Measurements from ENCODE around the gene PRPF4.
"Not testable (repeated sequence)": the region's sequence is repeated elsewhere in the genome, so short reads cannot be mapped to it uniquely, and the experiment has no call there.

The PRPF4 gene

DNA sequence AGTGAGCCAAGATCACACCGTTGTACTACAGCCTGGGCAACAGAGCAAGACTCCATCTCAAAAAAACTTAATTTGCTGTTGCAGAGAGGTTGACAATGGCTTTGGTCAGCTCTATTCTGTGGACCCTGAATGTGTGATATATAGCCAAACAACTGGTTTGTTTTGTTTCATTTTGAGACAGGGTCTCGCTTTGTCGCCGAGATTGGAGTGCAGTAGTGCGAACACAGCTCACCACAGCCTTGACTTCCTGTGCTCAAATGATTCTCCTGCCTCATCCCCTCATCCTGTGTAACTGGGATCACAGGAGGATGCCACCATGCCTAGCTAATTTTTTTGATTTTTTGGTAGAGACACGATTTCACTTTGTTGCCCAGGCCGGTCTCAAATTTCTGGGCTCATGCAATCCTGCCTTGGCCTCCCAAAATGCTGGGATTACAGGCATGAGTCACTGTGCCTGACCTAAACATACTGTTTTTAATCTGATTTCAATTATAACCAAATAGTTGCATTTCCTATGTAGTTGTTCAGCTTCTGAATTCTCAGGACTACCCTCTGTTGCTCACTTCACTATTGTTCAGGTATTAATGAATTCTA lies 17.9 kb downstream of the PRPF4 start:
- no peak overlapping the region for H2AFZ ChIP-seq (ENCODE audit: low read depth, low read length)
- no peak for ATAC-seq (ENCODE audit: insufficient read depth, low read depth)
- no peaks in the 10 kb centered on the region for H3K9me3 ChIP-seq (ENCODE audit: insufficient read depth, low read length, severe bottlenecking)
- H4K20me1 ChIP-seq (ENCODE audit: insufficient read depth, low read length): 0 out of 2 replicates have a peak, but pooled peaks cover 3% of the 10 kb centered on the region
- no peak overlapping the region for H3K4me3 ChIP-seq (ENCODE audit: low read depth in 1 of 2, low read length in 2 of 2)
- DNase-seq: no peak
- TF ChIP-seq, protein P1, sequence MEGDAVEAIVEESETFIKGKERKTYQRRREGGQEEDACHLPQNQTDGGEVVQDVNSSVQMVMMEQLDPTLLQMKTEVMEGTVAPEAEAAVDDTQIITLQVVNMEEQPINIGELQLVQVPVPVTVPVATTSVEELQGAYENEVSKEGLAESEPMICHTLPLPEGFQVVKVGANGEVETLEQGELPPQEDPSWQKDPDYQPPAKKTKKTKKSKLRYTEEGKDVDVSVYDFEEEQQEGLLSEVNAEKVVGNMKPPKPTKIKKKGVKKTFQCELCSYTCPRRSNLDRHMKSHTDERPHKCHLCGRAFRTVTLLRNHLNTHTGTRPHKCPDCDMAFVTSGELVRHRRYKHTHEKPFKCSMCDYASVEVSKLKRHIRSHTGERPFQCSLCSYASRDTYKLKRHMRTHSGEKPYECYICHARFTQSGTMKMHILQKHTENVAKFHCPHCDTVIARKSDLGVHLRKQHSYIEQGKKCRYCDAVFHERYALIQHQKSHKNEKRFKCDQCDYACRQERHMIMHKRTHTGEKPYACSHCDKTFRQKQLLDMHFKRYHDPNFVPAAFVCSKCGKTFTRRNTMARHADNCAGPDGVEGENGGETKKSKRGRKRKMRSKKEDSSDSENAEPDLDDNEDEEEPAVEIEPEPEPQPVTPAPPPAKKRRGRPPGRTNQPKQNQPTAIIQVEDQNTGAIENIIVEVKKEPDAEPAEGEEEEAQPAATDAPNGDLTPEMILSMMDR (IDR thresholded peaks at IDR 0.05; ENCODE audit: borderline replicate concordance, extremely low read depth, low read length, poor library complexity, severe bottlenecking): no peak
- no peak for TF ChIP-seq EZH2 (IDR thresholded peaks at IDR 0.05; ENCODE audit: borderline replicate concordance, low read depth, low read length, severe bottlenecking)
- no peak overlapping the region for H3K4me2 ChIP-seq (ENCODE audit: insufficient read depth, low read length)
- no peaks in the 10 kb centered on the region for H3K27me3 ChIP-seq (ENCODE audit: insufficient read depth, low read length, poor library complexity)
- H3K9ac ChIP-seq (ENCODE audit: low read depth, low read length): no peak overlapping the region
- H3K27ac ChIP-seq (ENCODE audit: low read length): no peak overlapping the region
- peaks cover 52% of the 10 kb centered on the region for H3K36me3 ChIP-seq (ENCODE audit: insufficient read depth, low read length)
- H3K79me2 ChIP-seq (ENCODE audit: insufficient read depth, low read length): no peaks in the 10 kb centered on the region
- no peaks in the 10 kb centered on the region for H3K4me1 ChIP-seq (ENCODE audit: insufficient read depth, low read length)

DNA sequence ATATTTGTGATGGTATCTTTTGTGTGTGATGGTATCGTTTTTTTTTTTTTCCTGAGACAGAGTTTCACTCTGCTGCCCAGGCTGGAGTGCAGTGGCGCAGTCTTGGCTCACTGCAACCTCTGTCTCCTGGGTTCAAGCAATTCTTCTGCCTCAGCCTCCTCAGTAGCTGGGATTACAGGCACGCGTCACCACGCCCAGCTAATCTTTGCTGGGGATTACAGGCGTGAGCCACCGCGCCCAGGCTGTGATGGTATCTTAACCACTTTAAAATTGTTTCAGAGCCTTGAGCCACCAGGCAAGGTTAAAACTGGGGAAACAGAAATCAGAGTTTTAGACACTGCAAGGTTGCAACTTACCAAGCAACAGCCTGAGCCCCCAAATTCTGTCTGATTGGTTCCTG lies 20.8 kb downstream of the PRPF4 start:
- not testable (repeated sequence) for H3K4me3 ChIP-seq (ENCODE audit: low read depth in 1 of 2, low read length in 2 of 2); ATAC-seq (ENCODE audit: insufficient read depth, low read depth); H4K20me1 ChIP-seq (ENCODE audit: insufficient read depth, low read length); H3K9ac ChIP-seq (ENCODE audit: low read depth, low read length); H3K4me2 ChIP-seq (ENCODE audit: insufficient read depth, low read length); H3K9me3 ChIP-seq (ENCODE audit: insufficient read depth, low read length, severe bottlenecking); DNase-seq; H3K79me2 ChIP-seq (ENCODE audit: insufficient read depth, low read length); H3K27me3 ChIP-seq (ENCODE audit: insufficient read depth, low read length, poor library complexity); H3K27ac ChIP-seq (ENCODE audit: low read length); H2AFZ ChIP-seq (ENCODE audit: low read depth, low read length); H3K4me1 ChIP-seq (ENCODE audit: insufficient read depth, low read length)
- peaks cover 24% of the 10 kb centered on the region for H3K36me3 ChIP-seq (ENCODE audit: insufficient read depth, low read length)

DNA sequence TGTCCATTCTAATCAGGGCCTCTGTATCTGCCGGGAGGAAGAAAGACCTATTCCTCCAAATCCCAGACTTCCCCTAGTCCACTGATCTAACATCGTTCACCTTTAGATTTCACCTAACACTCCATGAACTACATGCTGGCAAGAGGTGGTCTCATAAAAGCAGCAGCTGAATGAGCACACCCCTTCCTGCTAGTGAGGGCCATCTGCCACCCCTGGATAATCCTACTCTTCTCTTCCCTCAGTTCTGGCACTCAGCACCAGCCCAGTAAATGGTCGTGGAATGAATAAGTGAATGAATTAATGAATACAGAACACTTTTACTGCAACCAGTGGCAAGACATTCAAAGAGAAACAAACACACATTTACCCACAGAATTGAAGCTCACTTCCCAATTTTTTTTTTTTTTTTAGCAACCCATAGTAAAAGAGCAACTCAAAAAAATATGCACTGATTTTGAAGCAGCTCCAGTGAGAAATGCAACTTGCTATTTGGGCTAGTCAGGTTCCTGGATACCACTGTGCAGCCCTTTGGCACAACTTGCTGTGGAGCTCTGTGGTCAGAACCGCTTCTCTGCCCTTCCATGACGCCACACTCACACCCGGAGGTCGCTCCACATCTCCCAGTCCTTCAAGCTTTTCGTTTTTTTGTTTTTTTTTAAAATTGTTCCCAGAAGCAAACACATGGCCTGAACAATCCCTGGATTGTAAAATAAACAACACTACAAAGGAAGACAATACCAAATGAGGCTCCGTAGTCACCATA lies 21.5 kb downstream of the PRPF4 start:
- no peak for DNase-seq
- Histone ChIP-seq H3K27ac (ENCODE audit: low read length) (no peak overlapping the region), H3K4me3 (ENCODE audit: low read depth in 1 of 2, low read length in 2 of 2) (no peak overlapping the region), H3K9me3 (ENCODE audit: insufficient read depth, low read length, severe bottlenecking) (no peaks in the 10 kb centered on the region), H3K4me1 (ENCODE audit: insufficient read depth, low read length) (no peaks in the 10 kb centered on the region), H3K27me3 (ENCODE audit: insufficient read depth, low read length, poor library complexity) (no peaks in the 10 kb centered on the region), H2AFZ (ENCODE audit: low read depth, low read length) (no peak overlapping the region), H3K36me3 (ENCODE audit: insufficient read depth, low read length) (peaks cover 16% of the 10 kb centered on the region), H3K79me2 (ENCODE audit: insufficient read depth, low read length) (no peaks in the 10 kb centered on the region), H3K4me2 (ENCODE audit: insufficient read depth, low read length) (no peak overlapping the region), H4K20me1 (ENCODE audit: insufficient read depth, low read length) (no peaks in the 10 kb centered on the region), H3K9ac (ENCODE audit: low read depth, low read length) (no peak overlapping the region)
- ATAC-seq (ENCODE audit: insufficient read depth, low read depth): no peak
- TF ChIP-seq, protein P1 (IDR thresholded peaks at IDR 0.05; ENCODE audit: borderline replicate concordance, extremely low read depth, low read length, poor library complexity, severe bottlenecking): no peak
- no peak for TF ChIP-seq EZH2 (IDR thresholded peaks at IDR 0.05; ENCODE audit: borderline replicate concordance, low read depth, low read length, severe bottlenecking)

DNA sequence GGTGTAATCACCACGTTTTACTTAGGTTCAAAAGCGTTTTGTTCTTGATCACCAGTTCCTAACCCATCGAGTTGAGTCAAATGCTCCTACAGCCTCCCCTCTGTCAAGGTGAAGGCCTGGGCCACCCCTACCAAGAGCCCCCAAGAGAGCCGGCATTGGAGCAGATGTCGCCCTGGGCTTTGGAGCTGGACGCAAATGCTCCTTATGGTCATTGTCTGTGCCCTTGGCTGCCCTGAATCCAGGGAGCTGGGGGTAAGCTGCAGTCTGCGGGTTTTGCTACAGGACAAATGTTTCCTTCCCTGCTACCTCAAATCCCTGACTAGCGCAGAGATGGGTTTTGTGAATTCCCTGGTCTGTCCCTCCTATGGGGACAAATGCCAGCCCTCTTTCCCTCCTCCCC lies 22.9 kb downstream of the PRPF4 start:
- peaks cover 3% of the 10 kb centered on the region; the same call in 1 of the 2 replicates for H3K36me3 ChIP-seq (ENCODE audit: insufficient read depth, low read length)
- H3K27me3 ChIP-seq (ENCODE audit: insufficient read depth, low read length, poor library complexity): no peaks in the 10 kb centered on the region
- no peak for ATAC-seq (ENCODE audit: insufficient read depth, low read depth)
- no peak overlapping the region for H2AFZ ChIP-seq (ENCODE audit: low read depth, low read length)
- H3K27ac ChIP-seq (ENCODE audit: low read length): no peak overlapping the region
- H3K79me2 ChIP-seq (ENCODE audit: insufficient read depth, low read length): no peaks in the 10 kb centered on the region
- no peak overlapping the region for H3K9ac ChIP-seq (ENCODE audit: low read depth, low read length)
- no peak overlapping the region for H3K4me3 ChIP-seq (ENCODE audit: low read depth in 1 of 2, low read length in 2 of 2)
- TF ChIP-seq, protein P1 (IDR thresholded peaks at IDR 0.05; ENCODE audit: borderline replicate concordance, extremely low read depth, low read length, poor library complexity, severe bottlenecking): no peak
- no peak for TF ChIP-seq EZH2 (IDR thresholded peaks at IDR 0.05; ENCODE audit: borderline replicate concordance, low read depth, low read length, severe bottlenecking)
- no peaks in the 10 kb centered on the region for H3K4me1 ChIP-seq (ENCODE audit: insufficient read depth, low read length)
- H3K9me3 ChIP-seq (ENCODE audit: insufficient read depth, low read length, severe bottlenecking): no peaks in the 10 kb centered on the region
- no peak overlapping the region for H3K4me2 ChIP-seq (ENCODE audit: insufficient read depth, low read length)
- no peak for DNase-seq
- no peaks in the 10 kb centered on the region for H4K20me1 ChIP-seq (ENCODE audit: insufficient read depth, low read length)

Data from DND-41 (cell line).